Cardiac muscle cell (in vitro differentiated cells and primary cell): Measurements from ENCODE around the gene DPYSL4. TPM values are rescaled to one million over a fixed set of nuclear protein-coding genes. Genes with fewer than 3 reads are reported as not detected.

Experiments
- DNase-seq, 2 donors: peaks; one replicate each; pipeline versions ENCODE4 v3.0.0 to v3.0.0-alpha.2; 2010 to 2017; ENCODE audit warnings: low read depth in 1 of 2, low spot score in 1 of 2
- H3K27ac ChIP-seq: fragments of 200-600 bp; sonication (generic); 2 replicates; pipeline ENCODE4 v1.5.1; 2016
- H3K27me3 ChIP-seq: fragments of 200-600 bp; sonication (generic); 2 replicates; pipeline ENCODE4 v1.6.0; 2016; ENCODE audit warnings: control low read depth
- H3K36me3 ChIP-seq: fragments of 200-600 bp; sonication (generic); 2 replicates; pipeline ENCODE4 v1.5.1; 2016; ENCODE audit warnings: control low read depth
- H3K4me1 ChIP-seq: fragments of 200-600 bp; sonication (generic); 2 replicates; pipeline ENCODE4 v1.8.1; 2017; ENCODE audit warnings: low read depth, mild to moderate bottlenecking, mixed run types
- H3K4me3 ChIP-seq: fragments of 200-600 bp; sonication (generic); 2 replicates; pipeline ENCODE4 v1.5.1; 2016; ENCODE audit warnings: mild to moderate bottlenecking
- H3K9me3 ChIP-seq: fragments of 200-600 bp; sonication (generic); 2 replicates; pipeline ENCODE4 v1.5.1; 2017; ENCODE audit warnings: low read depth, mild to moderate bottlenecking, control low read depth
- CTCF ChIP-seq: IDR thresholded peaks from 2 replicates; pipeline ENCODE4 v1.5.1; 2012; ENCODE audit warnings: low read depth, mild to moderate bottlenecking, low read length
- polyA plus RNA-seq: library from polyadenylated mRNA; unstranded; fragments of >200 nt; fragmentation: Nextera tagmentation; extraction: Ambion mirVana; gene quantifications from 2 replicates; pipeline ENCODE4 v1.2.1, GENCODE V29; 2016
- total RNA-seq: library from RNA; depleted of rRNA; stranded (reverse); fragments of >200 nt; gene quantifications from 2 replicates; pipeline ENCODE4 v1.2.3, GENCODE V29; 2016

Gene DPYSL4
- total and polyA plus RNA-seq, 2 experiments from 2014 or later: 12.5 to 30.3 TPM

- Histone ChIP-seq H3K27me3 (no peaks in the 10 kb centered on the region), H3K36me3 (no peaks in the 10 kb centered on the region), H3K4me3 (no peak overlapping the region), H3K9me3 (no peaks in the 10 kb centered on the region), H3K4me1 (no peaks in the 10 kb centered on the region), H3K27ac (no peak overlapping the region)
- DNase-seq: no peak
- TF ChIP-seq CTCF: no peak
Observed at GRCh38 chr10:132233501-132234085, 46.8 kb downstream of the DPYSL4 start.

GRCh38 chr10:132234860-132235259, 48.1 kb downstream of the DPYSL4 start:
- no peaks in the 10 kb centered on the region for H3K9me3 ChIP-seq
- H3K27me3 ChIP-seq: no peaks in the 10 kb centered on the region
- no peak for TF ChIP-seq CTCF
- H3K4me3 ChIP-seq: no peak overlapping the region
- no peak overlapping the region for H3K27ac ChIP-seq
- DNase-seq: no peak
- no peaks in the 10 kb centered on the region for H3K36me3 ChIP-seq
- H3K4me1 ChIP-seq: no peaks in the 10 kb centered on the region

- no peak for TF ChIP-seq CTCF
- Histone ChIP-seq H3K27ac (no peak overlapping the region), H3K4me3 (no peak overlapping the region), H3K27me3 (no peaks in the 10 kb centered on the region), H3K4me1 (no peaks in the 10 kb centered on the region), H3K36me3 (no peaks in the 10 kb centered on the region), H3K9me3 (no peaks in the 10 kb centered on the region)
- no peak for DNase-seq
Observed at GRCh38 chr10:132236161-132236560, 49.4 kb downstream of the DPYSL4 start.

- TF ChIP-seq CTCF: no peak
- H3K27me3 ChIP-seq: no peaks in the 10 kb centered on the region
- no peaks in the 10 kb centered on the region for H3K36me3 ChIP-seq
- no peaks in the 10 kb centered on the region for H3K4me1 ChIP-seq
- no peak overlapping the region for H3K4me3 ChIP-seq
- DNase-seq: no peak
- H3K27ac ChIP-seq: no peak overlapping the region
- no peaks in the 10 kb centered on the region for H3K9me3 ChIP-seq
Observed at GRCh38 chr10:132236881-132237280, 50.1 kb downstream of the DPYSL4 start.

- Histone ChIP-seq H3K27ac (no peak overlapping the region), H3K27me3 (no peaks in the 10 kb centered on the region), H3K36me3 (no peaks in the 10 kb centered on the region), H3K4me1 (no peaks in the 10 kb centered on the region), H3K4me3 (no peak overlapping the region), H3K9me3 (no peaks in the 10 kb centered on the region)
- DNase-seq: no peak
- no peak for TF ChIP-seq CTCF
Observed at GRCh38 chr10:132237396-132237795, 50.6 kb downstream of the DPYSL4 start.
